Neural progenitor cell (in vitro differentiated cells): ENCODE data around the gene FLVCR1.

Experiments
- CTCF ChIP-seq: fragments of 200-600 bp; sonication (generic); IDR thresholded peaks from 2 replicates; pipeline ENCODE4 v1.5.1; 2017; ENCODE audit warnings: antibody characterized with exemption, mild to moderate bottlenecking
- EZH2 ChIP-seq: fragments of 200-600 bp; sonication (generic); IDR thresholded peaks from 2 replicates; pipeline ENCODE4 v1.6.1; 2017; ENCODE audit warnings: antibody characterized with exemption, mild to moderate bottlenecking, moderate library complexity
- EZH2phosphoT487 ChIP-seq: fragments of 200-600 bp; sonication (generic); IDR thresholded peaks from 2 replicates; pipeline ENCODE4 v1.6.1; 2017; ENCODE audit warnings: antibody characterized with exemption

GRCh38 chr1:212860713-212861581, 2.9 kb downstream of the FLVCR1 start:
- TF ChIP-seq EZH2 = no peak
- no peak for TF ChIP-seq CTCF
- TF ChIP-seq EZH2phosphoT487 = no peak
